Astrocyte of the cerebellum (primary cell): ENCODE results near the gene NRARP.
"Not testable (repeated sequence)": the region's sequence is repeated elsewhere in the genome, so short reads cannot be mapped to it uniquely, and the experiment has no call there.

Experiments
- DNase-seq: peaks from one replicate; pipeline ENCODE4 v3.0.0-alpha.2; 2011; ENCODE audit warnings: low read depth
- H3K4me3 ChIP-seq: 2 replicates; pipeline ENCODE4 v1.5.1; 2011; ENCODE audit warnings: mild to moderate bottlenecking, low read depth, low read length, moderate library complexity
- CTCF ChIP-seq: IDR thresholded peaks from 2 replicates; pipeline ENCODE4 v1.5.1; 2012; ENCODE audit warnings: low read length, low read depth, moderate library complexity, mild to moderate bottlenecking; ENCODE audit errors: missing control alignments
- in situ Hi-C: cut with HindIII; loops from 2 replicates; pipeline ENCODE4 v1.10.0; 2017; ENCODE audit warnings: low sequenced_read_pairs

Gene NRARP

DNA sequence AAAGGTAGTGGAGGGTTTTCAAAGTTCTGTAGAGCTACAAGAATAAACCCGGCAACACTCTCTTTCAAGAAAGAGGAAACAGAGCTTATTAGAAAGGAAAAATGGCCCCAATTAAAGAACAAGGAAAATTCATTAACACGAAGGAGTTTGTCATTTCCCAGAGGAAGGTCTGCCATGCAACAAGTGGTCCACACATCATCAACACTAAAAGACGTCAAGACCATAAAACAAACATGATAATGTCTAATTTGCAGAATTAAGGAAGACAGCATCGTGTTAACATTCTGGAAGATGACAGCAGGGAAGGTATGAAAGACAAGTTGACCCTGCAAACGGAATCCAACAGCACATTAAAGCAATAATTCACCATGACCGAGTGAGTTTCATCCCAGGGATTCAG is 28.6 kb upstream of the NRARP start:
- in situ Hi-C loops = no loop called here
- TF ChIP-seq CTCF = no peak
- no peak overlapping the region for H3K4me3 ChIP-seq
- no peak for DNase-seq

GRCh38 chr9:137329590-137329989 is 27.5 kb upstream of the NRARP start:
- DNase-seq, H3K4me3 ChIP-seq, in situ Hi-C loops: not testable (repeated sequence)

- DNase-seq, in situ Hi-C loops: not testable (repeated sequence)
Measured at GRCh38 chr9:137327641-137328550, 25.8 kb upstream of the NRARP start.

GRCh38 chr9:137326445-137327065 is 24.5 kb upstream of the NRARP start:
- in situ Hi-C loops = no loop called here
- no peak overlapping the region for H3K4me3 ChIP-seq
- no peak for TF ChIP-seq CTCF
- no peak for DNase-seq

More at GRCh38 chr9:137327641-137328550, 25.8 kb upstream of the NRARP start:
- H3K4me3 ChIP-seq = not testable (repeated sequence)

- H3K4me3 ChIP-seq = no peak overlapping the region
- no peak for DNase-seq
- TF ChIP-seq CTCF = no peak
- in situ Hi-C loops = no loop called here
Measured at GRCh38 chr9:137325799-137326198, 23.7 kb upstream of the NRARP start.

GRCh38 chr9:137325124-137325523 is 23.1 kb upstream of the NRARP start:
- no peak overlapping the region for H3K4me3 ChIP-seq
- no peak for DNase-seq
- TF ChIP-seq CTCF = no peak
- in situ Hi-C loops = no loop called here

- no peak overlapping the region for H3K4me3 ChIP-seq
- TF ChIP-seq CTCF = no peak
- no peak for DNase-seq
- in situ Hi-C loops = no loop called here
Measured at GRCh38 chr9:137323531-137324331, 21.7 kb upstream of the NRARP start.
